HCT116 (cell line): Measurements from ENCODE around the gene GRID2. TPM values are rescaled to one million over a fixed set of nuclear protein-coding genes. Genes with fewer than 3 reads are reported as not detected.

Experiments used
- ATAC-seq: fragments of 200-7000 bp; cut with Tn5 transposase; 2 replicates; pipeline ENCODE4 v1.9.1; 2020; ENCODE audit warnings: mild to moderate bottlenecking, moderate library complexity
- BruUV-seq: library from RNA; stranded (reverse); fragments of 400-500 nt; replicated peaks from 2 replicates; lab custom pipeline; 2021; lab: Mats Ljungman, UMichigan
- CTCF ChIA-PET: fragments of 300-600 bp; sonication (Branson Sonifier 250); formaldehyde crosslinking; loops from one replicate; lab custom pipeline; 2021; ENCODE audit warnings: antibody characterized with exemption; lab: Charles Lee
- POLR2A ChIA-PET: fragments of 300-600, 350-600 bp; sonication (Branson Sonifier 250); formaldehyde crosslinking; loops from one replicate; lab custom pipeline; 2021; ENCODE audit warnings: antibody characterized with exemption; lab: Charles Lee
- RAD21 ChIA-PET, 2 experiments: fragments of 300-600 bp; sonication (Branson Sonifier 250); formaldehyde crosslinking; loops; one replicate each; lab custom pipeline; 2023; ENCODE audit warnings: low total read pairs in 2 of 2; ENCODE audit not compliant: uncharacterized antibody in 2 of 2, unreplicated experiment in 2 of 2, low non-redundant PET in 1 of 2; lab: Charles Lee
- DNase-seq: peaks from one replicate; pipeline ENCODE4 v3.0.0-alpha.2; 2010; ENCODE audit warnings: low read depth, low spot score
- H2AFZ ChIP-seq: fragments of 200-600 bp; shearing (Covaris generic), sonication (generic); 2 replicates; pipeline ENCODE4 v1.6.1; 2017; ENCODE audit warnings: low read depth, mixed run types, mixed read lengths, antibody characterized with exemption, low read length; ENCODE audit not compliant: poor library complexity, severe bottlenecking
- H3K27ac ChIP-seq: 2 replicates; pipeline ENCODE4 v1.5.1; 2012; ENCODE audit warnings: low read depth, low read length
- H3K27me3 ChIP-seq: fragments of 200-600 bp; sonication (generic); 2 replicates; pipeline ENCODE4 v1.6.1; 2016; ENCODE audit warnings: mixed run types, low read length, mixed read lengths; ENCODE audit not compliant: insufficient read depth
- H3K36me3 ChIP-seq, 2 experiments: fragments of 200-500 bp in 1 of 2; fragments of 200-600 bp in 1 of 2; sonication (Bioruptor generic) in 1 of 2; sonication (generic) in 1 of 2; 2 replicates each; pipeline versions ENCODE4 v1.5.1 to v1.6.1; 2014 to 2016; ENCODE audit warnings: low read length in 2 of 2, inconsistent platforms in 1 of 2, mixed read lengths in 1 of 2, mixed run types in 1 of 2; ENCODE audit not compliant: insufficient read depth in 2 of 2, control insufficient read depth in 1 of 2
- H3K4me1 ChIP-seq, 2 experiments: fragments of 200-600 bp in 1 of 2; sonication (generic) in 1 of 2; 2 replicates each; pipeline versions ENCODE4 v1.5.1 to v1.6.1; 2012 to 2017; ENCODE audit warnings: low read length in 2 of 2, inconsistent platforms in 1 of 2, mild to moderate bottlenecking in 1 of 2, mixed read lengths in 1 of 2, mixed run types in 1 of 2, moderate library complexity in 1 of 2; ENCODE audit not compliant: insufficient read depth in 2 of 2, control insufficient read depth in 1 of 2
- H3K4me2 ChIP-seq: fragments of 200-600 bp; sonication (generic); 2 replicates; pipeline ENCODE4 v1.6.1; 2017; ENCODE audit warnings: mixed run types, low read length, mixed read lengths
- H3K4me3 ChIP-seq, 2 experiments: fragments of 200-600 bp in 1 of 2; sonication (generic) in 1 of 2; replicated peaks in 1 of 2; 2 replicates each; pipeline ENCODE4 v1.5.1; 2011 to 2016; ENCODE audit warnings: low read length in 2 of 2, control low read depth in 1 of 2, low read depth in 1 of 2, mild to moderate bottlenecking in 1 of 2, mixed read lengths in 1 of 2, mixed run types in 1 of 2
- H3K79me2 ChIP-seq: fragments of 200-600 bp; sonication (generic); 2 replicates; pipeline ENCODE4 v1.6.1; 2017; ENCODE audit warnings: mild to moderate bottlenecking, mixed run types, low read length, moderate library complexity, mixed read lengths; ENCODE audit not compliant: insufficient read depth
- H3K9ac ChIP-seq: fragments of 200-600 bp; sonication (generic); 2 replicates; pipeline ENCODE4 v1.6.1; 2016; ENCODE audit warnings: low read length, mixed read lengths
- H3K9me2 ChIP-seq: fragments of 200-600 bp; sonication (generic), shearing (Covaris generic); 2 replicates; pipeline ENCODE4 v1.6.1; 2017; ENCODE audit warnings: mixed run types, mild to moderate bottlenecking, moderate library complexity; ENCODE audit not compliant: insufficient read depth
- H3K9me3 ChIP-seq, 2 experiments: fragments of 200-500 bp in 1 of 2; fragments of 200-600 bp in 1 of 2; sonication (Bioruptor generic) in 1 of 2; sonication (generic) in 1 of 2; 2 replicates each; pipeline ENCODE4 v1.6.1; 2014 to 2017; ENCODE audit warnings: low read length in 2 of 2, mixed read lengths in 2 of 2, inconsistent platforms in 1 of 2, low read depth in 1 of 2, mild to moderate bottlenecking in 1 of 2, mixed run types in 1 of 2, moderate library complexity in 1 of 2; ENCODE audit not compliant: control insufficient read depth in 1 of 2, insufficient read depth in 1 of 2
- H4K20me1 ChIP-seq: fragments of 200-600 bp; sonication (generic), shearing (Covaris generic); 2 replicates; pipeline ENCODE4 v1.6.1; 2017; ENCODE audit warnings: mixed run types, mild to moderate bottlenecking, moderate library complexity; ENCODE audit not compliant: insufficient read depth
- EGR1 ChIP-seq: IDR thresholded peaks from 2 replicates; pipeline ENCODE4 v1.6.1; 2012; ENCODE audit warnings: low read depth
- ELF1 ChIP-seq: IDR thresholded peaks from 2 replicates; pipeline ENCODE4 v1.6.1; 2012; ENCODE audit warnings: low read depth, borderline replicate concordance
- FOSL1 ChIP-seq: IDR thresholded peaks from 2 replicates; pipeline ENCODE4 v1.6.1; 2012; ENCODE audit warnings: low read depth
- JUND ChIP-seq: IDR thresholded peaks from 2 replicates; pipeline ENCODE4 v1.6.1; 2012
- POLR2A ChIP-seq: IDR thresholded peaks from 2 replicates; pipeline ENCODE4 v1.7.0; 2011; ENCODE audit warnings: borderline replicate concordance; ENCODE audit not compliant: insufficient read depth, insufficient read length; ENCODE audit errors: extremely low read depth
- RAD21 ChIP-seq: IDR thresholded peaks from 2 replicates; pipeline ENCODE4 v1.6.1; 2012; ENCODE audit warnings: low read depth, mild to moderate bottlenecking
- SP1 ChIP-seq: IDR thresholded peaks from 2 replicates; pipeline ENCODE4 v1.6.1; 2012; ENCODE audit warnings: low read depth
- TCF7L2 ChIP-seq: IDR thresholded peaks from 2 replicates; pipeline ENCODE4 v1.7.0; 2011; ENCODE audit warnings: borderline replicate concordance, inconsistent platforms; ENCODE audit not compliant: insufficient read depth, insufficient read length; ENCODE audit errors: extremely low read depth
- ZBTB33 ChIP-seq: IDR thresholded peaks from 2 replicates; pipeline ENCODE4 v1.6.1; 2011; ENCODE audit warnings: mild to moderate bottlenecking, low read length, moderate library complexity; ENCODE audit not compliant: insufficient replicate concordance; ENCODE audit errors: extremely low read depth
- ZFX ChIP-seq: fragments of 450-650 bp; IDR thresholded peaks from 2 replicates; pipeline ENCODE4 v1.6.1; 2017
- intact Hi-C: fragments of 100-400 bp; cut with micrococcal nuclease; formaldehyde crosslinking; loops from 2 replicates; pipeline ENCODE4 v1.10.0; 2022
- total RNA-seq: library from RNA; stranded (reverse); gene quantifications from one replicate; pipeline ENCODE4 v1.2.1, GENCODE V29; 2021; ENCODE audit not compliant: unreplicated experiment
- TF ChIP-seq, protein P1 (sequence below): IDR thresholded peaks from 2 replicates; pipeline ENCODE4 v1.6.1; 2012; ENCODE audit warnings: low read depth
- TF ChIP-seq, protein P2 (sequence below): IDR thresholded peaks from 2 replicates; pipeline ENCODE4 v1.6.1; 2012

GRID2 gene
- total RNA-seq, 1 experiment from 2014 or later = not detected

- no peaks in the 10 kb centered on the region for H3K36me3 ChIP-seq
- no peak overlapping the region for H3K9ac ChIP-seq
- no peaks in the 10 kb centered on the region for H3K9me2 ChIP-seq
- ATAC-seq (no peak), DNase-seq (no peak)
- H2AFZ ChIP-seq = no peak overlapping the region
- no peaks in the 10 kb centered on the region for H3K79me2 ChIP-seq
- H4K20me1 ChIP-seq = no peaks in the 10 kb centered on the region
- no peak overlapping the region for H3K4me2 ChIP-seq
- no peaks in the 10 kb centered on the region for H3K9me3 ChIP-seq
- ChIA-PET RAD21 (no interaction called here), CTCF (no interaction called here), POLR2A (no interaction called here)
- intact Hi-C loops = no loop called here
- no peaks in the 10 kb centered on the region for H3K4me1 ChIP-seq
- H3K27ac ChIP-seq = no peak overlapping the region
- no peaks in the 10 kb centered on the region for H3K27me3 ChIP-seq
- H3K4me3 ChIP-seq = no peak overlapping the region
- BruUV-seq = no TSS peak
- no peak for TF ChIP-seq TCF7L2
- TF ChIP-seq SP1 = no peak
- TF ChIP-seq ZBTB33 = no peak
- TF ChIP-seq JUND = no peak
- TF ChIP-seq ZFX = no peak
- no peak for TF ChIP-seq RAD21
- TF ChIP-seq, protein P1, sequence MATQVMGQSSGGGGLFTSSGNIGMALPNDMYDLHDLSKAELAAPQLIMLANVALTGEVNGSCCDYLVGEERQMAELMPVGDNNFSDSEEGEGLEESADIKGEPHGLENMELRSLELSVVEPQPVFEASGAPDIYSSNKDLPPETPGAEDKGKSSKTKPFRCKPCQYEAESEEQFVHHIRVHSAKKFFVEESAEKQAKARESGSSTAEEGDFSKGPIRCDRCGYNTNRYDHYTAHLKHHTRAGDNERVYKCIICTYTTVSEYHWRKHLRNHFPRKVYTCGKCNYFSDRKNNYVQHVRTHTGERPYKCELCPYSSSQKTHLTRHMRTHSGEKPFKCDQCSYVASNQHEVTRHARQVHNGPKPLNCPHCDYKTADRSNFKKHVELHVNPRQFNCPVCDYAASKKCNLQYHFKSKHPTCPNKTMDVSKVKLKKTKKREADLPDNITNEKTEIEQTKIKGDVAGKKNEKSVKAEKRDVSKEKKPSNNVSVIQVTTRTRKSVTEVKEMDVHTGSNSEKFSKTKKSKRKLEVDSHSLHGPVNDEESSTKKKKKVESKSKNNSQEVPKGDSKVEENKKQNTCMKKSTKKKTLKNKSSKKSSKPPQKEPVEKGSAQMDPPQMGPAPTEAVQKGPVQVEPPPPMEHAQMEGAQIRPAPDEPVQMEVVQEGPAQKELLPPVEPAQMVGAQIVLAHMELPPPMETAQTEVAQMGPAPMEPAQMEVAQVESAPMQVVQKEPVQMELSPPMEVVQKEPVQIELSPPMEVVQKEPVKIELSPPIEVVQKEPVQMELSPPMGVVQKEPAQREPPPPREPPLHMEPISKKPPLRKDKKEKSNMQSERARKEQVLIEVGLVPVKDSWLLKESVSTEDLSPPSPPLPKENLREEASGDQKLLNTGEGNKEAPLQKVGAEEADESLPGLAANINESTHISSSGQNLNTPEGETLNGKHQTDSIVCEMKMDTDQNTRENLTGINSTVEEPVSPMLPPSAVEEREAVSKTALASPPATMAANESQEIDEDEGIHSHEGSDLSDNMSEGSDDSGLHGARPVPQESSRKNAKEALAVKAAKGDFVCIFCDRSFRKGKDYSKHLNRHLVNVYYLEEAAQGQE = no peak
- TF ChIP-seq POLR2A = no peak
- no peak for TF ChIP-seq ELF1
- TF ChIP-seq EGR1 = no peak
- no peak for TF ChIP-seq FOSL1
- TF ChIP-seq, protein P2, sequence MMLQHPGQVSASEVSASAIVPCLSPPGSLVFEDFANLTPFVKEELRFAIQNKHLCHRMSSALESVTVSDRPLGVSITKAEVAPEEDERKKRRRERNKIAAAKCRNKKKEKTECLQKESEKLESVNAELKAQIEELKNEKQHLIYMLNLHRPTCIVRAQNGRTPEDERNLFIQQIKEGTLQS = no peak
Observed at GRCh38 chr4:93446038-93446437, 1142.3 kb downstream of the GRID2 start.
